ENCODE measurements around the gene CD300LF.

DNA sequence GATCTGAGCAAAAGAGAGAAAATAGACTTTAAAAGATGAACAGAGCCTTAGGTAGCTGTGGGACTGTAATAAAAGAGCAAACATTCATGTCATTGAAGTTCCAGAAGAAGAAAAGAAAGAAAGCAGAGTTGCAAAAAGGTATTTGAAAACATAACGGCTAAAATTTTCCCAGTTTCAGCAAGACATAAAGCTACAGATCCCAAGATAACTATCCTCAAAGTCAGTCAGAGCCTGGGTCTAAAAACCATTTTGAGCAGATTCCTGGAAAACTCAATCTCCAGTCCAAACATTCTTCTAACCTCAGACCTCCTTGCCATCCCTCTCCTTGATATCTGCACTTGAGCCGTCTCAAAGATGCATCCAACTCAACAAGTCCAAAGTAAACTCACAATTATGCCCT is 68.3 kb downstream of the CD300LF start:
- TF ChIP-seq NANOG (IDR thresholded peaks at IDR 0.05; ENCODE audit: borderline replicate concordance) (no peak), POLR2AphosphoS5 (IDR thresholded peaks at IDR 0.05; ENCODE audit: low read depth) (no peak), EZH2phosphoT487 (IDR thresholded peaks at IDR 0.05; ENCODE audit: unreplicated experiment) (no peak), CREB1 (CRISPR knock-in tag; IDR thresholded peaks at IDR 0.05; ENCODE audit: low read depth) (no peak), EZH2 (IDR thresholded peaks at IDR 0.05; ENCODE audit: low read depth, unreplicated experiment) (no peak), JUNB (IDR thresholded peaks at IDR 0.05; ENCODE audit: unreplicated experiment) (no peak)
- TF ChIP-seq, protein P1, sequence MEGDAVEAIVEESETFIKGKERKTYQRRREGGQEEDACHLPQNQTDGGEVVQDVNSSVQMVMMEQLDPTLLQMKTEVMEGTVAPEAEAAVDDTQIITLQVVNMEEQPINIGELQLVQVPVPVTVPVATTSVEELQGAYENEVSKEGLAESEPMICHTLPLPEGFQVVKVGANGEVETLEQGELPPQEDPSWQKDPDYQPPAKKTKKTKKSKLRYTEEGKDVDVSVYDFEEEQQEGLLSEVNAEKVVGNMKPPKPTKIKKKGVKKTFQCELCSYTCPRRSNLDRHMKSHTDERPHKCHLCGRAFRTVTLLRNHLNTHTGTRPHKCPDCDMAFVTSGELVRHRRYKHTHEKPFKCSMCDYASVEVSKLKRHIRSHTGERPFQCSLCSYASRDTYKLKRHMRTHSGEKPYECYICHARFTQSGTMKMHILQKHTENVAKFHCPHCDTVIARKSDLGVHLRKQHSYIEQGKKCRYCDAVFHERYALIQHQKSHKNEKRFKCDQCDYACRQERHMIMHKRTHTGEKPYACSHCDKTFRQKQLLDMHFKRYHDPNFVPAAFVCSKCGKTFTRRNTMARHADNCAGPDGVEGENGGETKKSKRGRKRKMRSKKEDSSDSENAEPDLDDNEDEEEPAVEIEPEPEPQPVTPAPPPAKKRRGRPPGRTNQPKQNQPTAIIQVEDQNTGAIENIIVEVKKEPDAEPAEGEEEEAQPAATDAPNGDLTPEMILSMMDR (conservative IDR thresholded peaks at IDR 0.05; ENCODE audit: low read depth in 2 of 2), result no peak
- TF ChIP-seq, protein P2, sequence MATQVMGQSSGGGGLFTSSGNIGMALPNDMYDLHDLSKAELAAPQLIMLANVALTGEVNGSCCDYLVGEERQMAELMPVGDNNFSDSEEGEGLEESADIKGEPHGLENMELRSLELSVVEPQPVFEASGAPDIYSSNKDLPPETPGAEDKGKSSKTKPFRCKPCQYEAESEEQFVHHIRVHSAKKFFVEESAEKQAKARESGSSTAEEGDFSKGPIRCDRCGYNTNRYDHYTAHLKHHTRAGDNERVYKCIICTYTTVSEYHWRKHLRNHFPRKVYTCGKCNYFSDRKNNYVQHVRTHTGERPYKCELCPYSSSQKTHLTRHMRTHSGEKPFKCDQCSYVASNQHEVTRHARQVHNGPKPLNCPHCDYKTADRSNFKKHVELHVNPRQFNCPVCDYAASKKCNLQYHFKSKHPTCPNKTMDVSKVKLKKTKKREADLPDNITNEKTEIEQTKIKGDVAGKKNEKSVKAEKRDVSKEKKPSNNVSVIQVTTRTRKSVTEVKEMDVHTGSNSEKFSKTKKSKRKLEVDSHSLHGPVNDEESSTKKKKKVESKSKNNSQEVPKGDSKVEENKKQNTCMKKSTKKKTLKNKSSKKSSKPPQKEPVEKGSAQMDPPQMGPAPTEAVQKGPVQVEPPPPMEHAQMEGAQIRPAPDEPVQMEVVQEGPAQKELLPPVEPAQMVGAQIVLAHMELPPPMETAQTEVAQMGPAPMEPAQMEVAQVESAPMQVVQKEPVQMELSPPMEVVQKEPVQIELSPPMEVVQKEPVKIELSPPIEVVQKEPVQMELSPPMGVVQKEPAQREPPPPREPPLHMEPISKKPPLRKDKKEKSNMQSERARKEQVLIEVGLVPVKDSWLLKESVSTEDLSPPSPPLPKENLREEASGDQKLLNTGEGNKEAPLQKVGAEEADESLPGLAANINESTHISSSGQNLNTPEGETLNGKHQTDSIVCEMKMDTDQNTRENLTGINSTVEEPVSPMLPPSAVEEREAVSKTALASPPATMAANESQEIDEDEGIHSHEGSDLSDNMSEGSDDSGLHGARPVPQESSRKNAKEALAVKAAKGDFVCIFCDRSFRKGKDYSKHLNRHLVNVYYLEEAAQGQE (IDR thresholded peaks at IDR 0.05; ENCODE audit: unreplicated experiment), result no peak
- TF ChIP-seq, protein P3, sequence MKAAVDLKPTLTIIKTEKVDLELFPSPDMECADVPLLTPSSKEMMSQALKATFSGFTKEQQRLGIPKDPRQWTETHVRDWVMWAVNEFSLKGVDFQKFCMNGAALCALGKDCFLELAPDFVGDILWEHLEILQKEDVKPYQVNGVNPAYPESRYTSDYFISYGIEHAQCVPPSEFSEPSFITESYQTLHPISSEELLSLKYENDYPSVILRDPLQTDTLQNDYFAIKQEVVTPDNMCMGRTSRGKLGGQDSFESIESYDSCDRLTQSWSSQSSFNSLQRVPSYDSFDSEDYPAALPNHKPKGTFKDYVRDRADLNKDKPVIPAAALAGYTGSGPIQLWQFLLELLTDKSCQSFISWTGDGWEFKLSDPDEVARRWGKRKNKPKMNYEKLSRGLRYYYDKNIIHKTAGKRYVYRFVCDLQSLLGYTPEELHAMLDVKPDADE (IDR thresholded peaks at IDR 0.05), result no peak
- TF ChIP-seq, protein P4, sequence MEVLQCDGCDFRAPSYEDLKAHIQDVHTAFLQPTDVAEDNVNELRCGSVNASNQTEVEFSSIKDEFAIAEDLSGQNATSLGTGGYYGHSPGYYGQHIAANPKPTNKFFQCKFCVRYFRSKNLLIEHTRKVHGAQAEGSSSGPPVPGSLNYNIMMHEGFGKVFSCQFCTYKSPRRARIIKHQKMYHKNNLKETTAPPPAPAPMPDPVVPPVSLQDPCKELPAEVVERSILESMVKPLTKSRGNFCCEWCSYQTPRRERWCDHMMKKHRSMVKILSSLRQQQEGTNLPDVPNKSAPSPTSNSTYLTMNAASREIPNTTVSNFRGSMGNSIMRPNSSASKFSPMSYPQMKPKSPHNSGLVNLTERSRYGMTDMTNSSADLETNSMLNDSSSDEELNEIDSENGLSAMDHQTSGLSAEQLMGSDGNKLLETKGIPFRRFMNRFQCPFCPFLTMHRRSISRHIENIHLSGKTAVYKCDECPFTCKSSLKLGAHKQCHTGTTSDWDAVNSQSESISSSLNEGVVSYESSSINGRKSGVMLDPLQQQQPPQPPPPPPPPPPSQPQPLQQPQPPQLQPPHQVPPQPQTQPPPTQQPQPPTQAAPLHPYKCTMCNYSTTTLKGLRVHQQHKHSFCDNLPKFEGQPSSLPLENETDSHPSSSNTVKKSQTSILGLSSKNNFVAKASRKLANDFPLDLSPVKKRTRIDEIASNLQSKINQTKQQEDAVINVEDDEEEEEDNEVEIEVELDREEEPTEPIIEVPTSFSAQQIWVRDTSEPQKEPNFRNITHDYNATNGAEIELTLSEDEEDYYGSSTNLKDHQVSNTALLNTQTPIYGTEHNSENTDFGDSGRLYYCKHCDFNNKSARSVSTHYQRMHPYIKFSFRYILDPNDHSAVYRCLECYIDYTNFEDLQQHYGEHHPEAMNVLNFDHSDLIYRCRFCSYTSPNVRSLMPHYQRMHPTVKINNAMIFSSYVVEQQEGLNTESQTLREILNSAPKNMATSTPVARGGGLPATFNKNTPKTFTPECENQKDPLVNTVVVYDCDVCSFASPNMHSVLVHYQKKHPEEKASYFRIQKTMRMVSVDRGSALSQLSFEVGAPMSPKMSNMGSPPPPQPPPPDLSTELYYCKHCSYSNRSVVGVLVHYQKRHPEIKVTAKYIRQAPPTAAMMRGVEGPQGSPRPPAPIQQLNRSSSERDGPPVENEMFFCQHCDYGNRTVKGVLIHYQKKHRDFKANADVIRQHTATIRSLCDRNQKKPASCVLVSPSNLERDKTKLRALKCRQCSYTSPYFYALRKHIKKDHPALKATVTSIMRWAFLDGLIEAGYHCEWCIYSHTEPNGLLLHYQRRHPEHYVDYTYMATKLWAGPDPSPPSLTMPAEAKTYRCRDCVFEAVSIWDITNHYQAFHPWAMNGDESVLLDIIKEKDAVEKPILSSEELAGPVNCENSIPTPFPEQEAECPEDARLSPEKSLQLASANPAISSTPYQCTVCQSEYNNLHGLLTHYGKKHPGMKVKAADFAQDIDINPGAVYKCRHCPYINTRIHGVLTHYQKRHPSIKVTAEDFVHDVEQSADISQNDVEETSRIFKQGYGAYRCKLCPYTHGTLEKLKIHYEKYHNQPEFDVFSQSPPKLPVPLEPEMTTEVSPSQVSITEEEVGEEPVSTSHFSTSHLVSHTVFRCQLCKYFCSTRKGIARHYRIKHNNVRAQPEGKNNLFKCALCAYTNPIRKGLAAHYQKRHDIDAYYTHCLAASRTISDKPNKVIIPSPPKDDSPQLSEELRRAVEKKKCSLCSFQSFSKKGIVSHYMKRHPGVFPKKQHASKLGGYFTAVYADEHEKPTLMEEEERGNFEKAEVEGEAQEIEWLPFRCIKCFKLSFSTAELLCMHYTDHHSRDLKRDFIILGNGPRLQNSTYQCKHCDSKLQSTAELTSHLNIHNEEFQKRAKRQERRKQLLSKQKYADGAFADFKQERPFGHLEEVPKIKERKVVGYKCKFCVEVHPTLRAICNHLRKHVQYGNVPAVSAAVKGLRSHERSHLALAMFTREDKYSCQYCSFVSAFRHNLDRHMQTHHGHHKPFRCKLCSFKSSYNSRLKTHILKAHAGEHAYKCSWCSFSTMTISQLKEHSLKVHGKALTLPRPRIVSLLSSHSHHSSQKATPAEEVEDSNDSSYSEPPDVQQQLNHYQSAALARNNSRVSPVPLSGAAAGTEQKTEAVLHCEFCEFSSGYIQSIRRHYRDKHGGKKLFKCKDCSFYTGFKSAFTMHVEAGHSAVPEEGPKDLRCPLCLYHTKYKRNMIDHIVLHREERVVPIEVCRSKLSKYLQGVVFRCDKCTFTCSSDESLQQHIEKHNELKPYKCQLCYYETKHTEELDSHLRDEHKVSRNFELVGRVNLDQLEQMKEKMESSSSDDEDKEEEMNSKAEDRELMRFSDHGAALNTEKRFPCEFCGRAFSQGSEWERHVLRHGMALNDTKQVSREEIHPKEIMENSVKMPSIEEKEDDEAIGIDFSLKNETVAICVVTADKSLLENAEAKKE (CRISPR knock-in tag; IDR thresholded peaks at IDR 0.05), result no peak

All from GM23338 (cell line).